OCI-LY1 (cell line): ENCODE results near the gene MEGF6.
A peak's percentile ranks its signal among the peaks of the same experiment; 100 is the strongest.

Experiments used
- H2AFZ ChIP-seq: fragments of 200-600 bp; sonication (generic), shearing (Covaris generic); 2 replicates; pipeline ENCODE4 v1.6.0; 2014; ENCODE audit warnings: antibody characterized with exemption, mild to moderate bottlenecking, low read length
- H3F3A ChIP-seq: fragments of 200-600 bp; sonication (generic), shearing (Covaris generic); 2 replicates; pipeline ENCODE4 v1.6.0; 2014; ENCODE audit warnings: mild to moderate bottlenecking, antibody characterized with exemption, low read length, moderate library complexity; ENCODE audit not compliant: insufficient read depth
- H3K27ac ChIP-seq: fragments of 200-600 bp; sonication (generic); 2 replicates; pipeline ENCODE4 v1.5.1; 2014; ENCODE audit warnings: low read length, mixed run types, mild to moderate bottlenecking, low read depth; ENCODE audit not compliant: poor library complexity, severe bottlenecking
- H3K27me3 ChIP-seq: fragments of 200-600 bp; sonication (generic); 2 replicates; pipeline ENCODE4 v1.6.0; 2014; ENCODE audit warnings: antibody characterized with exemption, mild to moderate bottlenecking, low read length, moderate library complexity; ENCODE audit not compliant: insufficient read depth
- H3K36me3 ChIP-seq: fragments of 200-600 bp; sonication (generic); 2 replicates; pipeline ENCODE4 v1.6.1; 2014; ENCODE audit warnings: mild to moderate bottlenecking, antibody characterized with exemption, low read length, moderate library complexity, mixed read lengths; ENCODE audit not compliant: insufficient read depth
- H3K4me1 ChIP-seq: fragments of 200-600 bp; sonication (generic); 2 replicates; pipeline ENCODE4 v1.5.1; 2014; ENCODE audit warnings: mild to moderate bottlenecking, low read length, moderate library complexity; ENCODE audit not compliant: insufficient read depth, severe bottlenecking
- H3K4me2 ChIP-seq: fragments of 200-600 bp; sonication (generic), shearing (Covaris generic); 2 replicates; pipeline ENCODE4 v1.6.1; 2014; ENCODE audit warnings: low read length
- H3K4me3 ChIP-seq: fragments of 200-600 bp; sonication (generic); 2 replicates; pipeline ENCODE4 v1.5.1; 2014; ENCODE audit warnings: low read length, low read depth, mild to moderate bottlenecking, mixed read lengths; ENCODE audit not compliant: poor library complexity, severe bottlenecking
- H3K79me2 ChIP-seq: fragments of 200-600 bp; shearing (Covaris generic); 2 replicates; pipeline ENCODE4 v1.6.1; 2016; ENCODE audit warnings: mixed run types, low read length, mixed read lengths; ENCODE audit not compliant: insufficient read depth
- H3K9ac ChIP-seq: fragments of 200-600 bp; sonication (generic), shearing (Covaris generic); 2 replicates; pipeline ENCODE4 v1.6.1; 2014; ENCODE audit warnings: mild to moderate bottlenecking, low read length, mixed read lengths
- H3K9me2 ChIP-seq: fragments of 200-600 bp; sonication (generic), shearing (Covaris generic); 2 replicates; pipeline ENCODE4 v1.6.1; 2014; ENCODE audit warnings: low read depth, mild to moderate bottlenecking, low read length, mixed read lengths
- H3K9me3 ChIP-seq: fragments of 200-600 bp; shearing (Covaris generic); 2 replicates; pipeline ENCODE4 v1.6.1; 2014; ENCODE audit warnings: low read length, mixed read lengths
- H4K20me1 ChIP-seq: fragments of 200-600 bp; sonication (generic), shearing (Covaris generic); 2 replicates; pipeline ENCODE4 v1.6.0; 2016; ENCODE audit warnings: mild to moderate bottlenecking, low read length; ENCODE audit not compliant: insufficient read depth
- EZH2 ChIP-seq: fragments of 200-600 bp; sonication (generic), shearing (Covaris generic); IDR thresholded peaks from 2 replicates; pipeline ENCODE4 v1.8.0; 2017; ENCODE audit warnings: borderline replicate concordance, mixed run types, mild to moderate bottlenecking, antibody characterized with exemption, low read length, moderate library complexity, mixed read lengths
- TF ChIP-seq, protein P1 (sequence below): fragments of 200-600 bp; sonication (generic), shearing (Covaris generic); IDR thresholded peaks from 2 replicates; pipeline ENCODE4 v1.5.1; 2017; ENCODE audit warnings: mild to moderate bottlenecking, antibody characterized with exemption, low read length, moderate library complexity, mixed read lengths

MEGF6 gene

DNA sequence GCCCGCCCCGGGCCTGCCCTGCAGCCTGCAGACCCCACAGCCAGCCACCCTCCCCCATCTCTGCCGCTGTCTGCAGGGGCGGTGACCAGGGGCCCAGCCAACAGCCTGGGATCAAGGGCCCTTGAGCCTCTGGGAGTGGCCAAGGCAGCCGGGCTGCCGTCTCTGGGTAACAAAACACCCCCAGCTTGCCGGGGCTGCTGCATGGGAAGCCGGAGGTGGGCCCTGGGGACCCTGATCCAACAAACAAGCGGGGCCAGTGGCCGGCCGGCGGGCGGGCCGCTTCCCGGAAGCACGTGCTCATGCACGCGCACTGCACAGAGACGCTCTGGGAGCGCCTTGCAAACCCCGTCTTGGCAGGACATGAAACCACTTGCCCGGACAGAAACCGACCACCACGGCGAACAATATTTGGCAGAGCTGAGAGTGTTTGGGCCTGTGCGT is 13.2 kb downstream of the MEGF6 start:
- Histone ChIP-seq H3K9ac (no peak overlapping the region), H2AFZ (no peak overlapping the region), H3K79me2 (no peaks in the 10 kb centered on the region), H4K20me1 (no peaks in the 10 kb centered on the region), H3K9me2 (no peaks in the 10 kb centered on the region), H3K36me3 (no peaks in the 10 kb centered on the region), H3K27ac (no peak overlapping the region), H3K9me3 (no peaks in the 10 kb centered on the region), H3K27me3 (peaks cover 5% of the 10 kb centered on the region; the same call in 1 of the 2 replicates), H3K4me1 (peaks cover 7% of the 10 kb centered on the region), H3F3A (no peaks in the 10 kb centered on the region), H3K4me2 (peak overlapping the region; percentile 16; the same call in 1 of the 2 replicates), H3K4me3 (no peak overlapping the region)
- TF ChIP-seq EZH2, result no peak
- TF ChIP-seq, protein P1, sequence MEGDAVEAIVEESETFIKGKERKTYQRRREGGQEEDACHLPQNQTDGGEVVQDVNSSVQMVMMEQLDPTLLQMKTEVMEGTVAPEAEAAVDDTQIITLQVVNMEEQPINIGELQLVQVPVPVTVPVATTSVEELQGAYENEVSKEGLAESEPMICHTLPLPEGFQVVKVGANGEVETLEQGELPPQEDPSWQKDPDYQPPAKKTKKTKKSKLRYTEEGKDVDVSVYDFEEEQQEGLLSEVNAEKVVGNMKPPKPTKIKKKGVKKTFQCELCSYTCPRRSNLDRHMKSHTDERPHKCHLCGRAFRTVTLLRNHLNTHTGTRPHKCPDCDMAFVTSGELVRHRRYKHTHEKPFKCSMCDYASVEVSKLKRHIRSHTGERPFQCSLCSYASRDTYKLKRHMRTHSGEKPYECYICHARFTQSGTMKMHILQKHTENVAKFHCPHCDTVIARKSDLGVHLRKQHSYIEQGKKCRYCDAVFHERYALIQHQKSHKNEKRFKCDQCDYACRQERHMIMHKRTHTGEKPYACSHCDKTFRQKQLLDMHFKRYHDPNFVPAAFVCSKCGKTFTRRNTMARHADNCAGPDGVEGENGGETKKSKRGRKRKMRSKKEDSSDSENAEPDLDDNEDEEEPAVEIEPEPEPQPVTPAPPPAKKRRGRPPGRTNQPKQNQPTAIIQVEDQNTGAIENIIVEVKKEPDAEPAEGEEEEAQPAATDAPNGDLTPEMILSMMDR, result no peak

DNA sequence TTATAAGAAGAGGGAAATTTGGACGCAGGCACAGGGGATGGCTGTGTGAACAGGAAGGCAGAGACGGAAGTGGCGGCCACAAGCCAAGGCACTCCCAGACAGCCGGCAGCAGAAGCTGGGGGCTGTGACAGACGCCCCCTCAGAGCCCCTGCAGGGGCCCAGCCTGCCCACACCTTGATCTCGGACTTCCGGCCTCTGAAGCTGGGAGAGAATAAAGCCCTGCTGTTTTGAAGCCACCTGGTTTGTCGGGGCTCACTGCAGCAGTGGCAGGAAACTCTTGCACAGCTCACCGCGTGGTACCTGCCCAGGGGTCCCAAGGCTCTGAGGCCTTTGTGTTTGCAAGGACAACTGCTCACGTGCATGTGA is 13.7 kb downstream of the MEGF6 start:
- no peaks in the 10 kb centered on the region for H3K9me2 ChIP-seq
- peaks cover 7% of the 10 kb centered on the region for H3K4me1 ChIP-seq
- H3K36me3 ChIP-seq, result no peaks in the 10 kb centered on the region
- H3K27ac ChIP-seq, result no peak overlapping the region
- H3K9me3 ChIP-seq, result no peaks in the 10 kb centered on the region
- no peak overlapping the region for H3K9ac ChIP-seq
- no peak overlapping the region for H2AFZ ChIP-seq
- H3K4me3 ChIP-seq, result no peak overlapping the region
- no peak for TF ChIP-seq EZH2
- TF ChIP-seq, protein P1, result no peak
- H3K27me3 ChIP-seq, result peaks cover 5% of the 10 kb centered on the region; the same call in 1 of the 2 replicates
- H3K4me2 ChIP-seq, result peak overlapping the region; percentile 16; the same call in 1 of the 2 replicates
- H3F3A ChIP-seq, result no peaks in the 10 kb centered on the region
- no peaks in the 10 kb centered on the region for H3K79me2 ChIP-seq
- H4K20me1 ChIP-seq, result no peaks in the 10 kb centered on the region

DNA sequence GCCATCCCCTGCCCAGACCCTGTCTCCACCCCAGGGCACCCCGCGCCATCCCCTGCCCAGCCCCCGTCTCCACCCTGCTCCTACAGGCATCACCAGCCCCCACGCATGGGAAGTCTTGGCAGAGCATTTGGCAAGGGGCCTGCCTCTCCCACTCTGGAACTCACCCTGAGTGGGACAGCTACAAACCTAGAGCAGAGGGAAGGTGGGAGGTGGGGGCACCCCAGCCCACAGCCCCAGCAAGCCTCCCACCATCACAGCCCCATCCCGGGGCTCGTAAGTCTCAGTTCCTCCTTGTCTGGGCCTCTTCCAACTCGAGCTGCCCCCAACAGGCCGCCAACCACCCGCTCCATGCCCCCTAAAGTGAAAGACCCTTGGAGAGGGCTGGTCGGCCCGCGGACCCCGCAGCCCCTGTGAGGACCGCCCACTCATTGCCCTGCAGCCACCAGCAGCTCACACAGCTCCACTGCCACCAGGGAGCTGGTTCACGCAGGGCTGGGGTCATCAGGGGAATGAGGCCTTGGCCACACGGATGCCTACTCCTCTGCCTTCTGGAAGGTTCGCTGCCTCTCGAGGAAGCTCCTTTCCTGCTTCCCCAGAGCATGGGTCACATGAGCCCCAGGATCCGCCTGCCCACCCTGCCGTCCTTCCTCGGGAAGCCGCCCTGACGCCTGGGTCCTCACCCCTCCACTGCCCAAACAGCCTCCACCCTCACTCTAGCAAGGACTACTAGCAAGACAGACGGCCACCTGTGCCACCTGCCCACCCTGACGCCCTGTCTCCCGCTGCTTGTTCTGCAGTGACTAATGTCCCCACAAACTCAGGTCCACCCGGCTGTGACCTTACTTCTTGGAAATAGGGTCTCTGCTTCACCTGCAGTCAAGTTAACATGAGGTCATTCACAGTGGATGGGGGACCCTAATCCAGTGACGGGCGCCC is 14.4 kb downstream of the MEGF6 start:
- peaks cover 5% of the 10 kb centered on the region; the same call in 1 of the 2 replicates for H3K27me3 ChIP-seq
- no peak overlapping the region for H3K4me3 ChIP-seq
- no peaks in the 10 kb centered on the region for H4K20me1 ChIP-seq
- H3F3A ChIP-seq, result no peaks in the 10 kb centered on the region
- no peaks in the 10 kb centered on the region for H3K36me3 ChIP-seq
- TF ChIP-seq, protein P1, result no peak
- TF ChIP-seq EZH2, result no peak
- H3K4me1 ChIP-seq, result peaks cover 7% of the 10 kb centered on the region
- H3K79me2 ChIP-seq, result no peaks in the 10 kb centered on the region
- no peaks in the 10 kb centered on the region for H3K9me2 ChIP-seq
- no peak overlapping the region for H3K4me2 ChIP-seq
- H3K27ac ChIP-seq, result no peak overlapping the region
- H3K9me3 ChIP-seq, result no peaks in the 10 kb centered on the region
- no peak overlapping the region for H2AFZ ChIP-seq
- no peak overlapping the region for H3K9ac ChIP-seq
